H9 (cell line): ENCODE data around the gene ADI1. TPM values are rescaled to one million over a fixed set of nuclear protein-coding genes. Genes with fewer than 3 reads are reported as not detected.

Source experiments
- DNase-seq: peaks from one replicate; pipeline ENCODE4 v3.0.0-alpha.2; 2017
- H2AFZ ChIP-seq: one replicate; pipeline ENCODE4 v1.6.1; 2013; ENCODE audit warnings: mild to moderate bottlenecking, low read length, control low read depth, moderate library complexity
- H2AK5ac ChIP-seq: 2 replicates; pipeline ENCODE4 v1.6.1; 2013; ENCODE audit warnings: low read length, control low read depth, mixed read lengths; ENCODE audit not compliant: insufficient read length
- H2BK120ac ChIP-seq: one replicate; pipeline ENCODE4 v1.6.1; 2013; ENCODE audit warnings: low read depth, mild to moderate bottlenecking, low read length, control low read depth, inconsistent platforms; ENCODE audit not compliant: poor library complexity, severe bottlenecking
- H2BK12ac ChIP-seq: 2 replicates; pipeline ENCODE4 v1.6.1; 2013; ENCODE audit warnings: low read length, control low read depth, mixed read lengths, low read depth; ENCODE audit not compliant: insufficient read length
- H2BK15ac ChIP-seq: 2 replicates; pipeline ENCODE4 v1.6.1; 2013; ENCODE audit warnings: low read depth, low read length, control low read depth
- H2BK20ac ChIP-seq: one replicate; pipeline ENCODE4 v1.6.1; 2013; ENCODE audit warnings: low read depth, mild to moderate bottlenecking, low read length, control low read depth, inconsistent platforms; ENCODE audit not compliant: poor library complexity, severe bottlenecking
- H2BK5ac ChIP-seq: 2 replicates; pipeline ENCODE4 v1.6.1; 2013; ENCODE audit warnings: low read length, control low read depth, mixed read lengths; ENCODE audit not compliant: insufficient read length
- H3K14ac ChIP-seq: 2 replicates; pipeline ENCODE4 v1.6.1; 2013; ENCODE audit warnings: low read length, control low read depth; ENCODE audit not compliant: insufficient read depth
- H3K18ac ChIP-seq: 2 replicates; pipeline ENCODE4 v1.6.1; 2013; ENCODE audit warnings: low read depth, mild to moderate bottlenecking, mixed read lengths, low read length, control low read depth; ENCODE audit not compliant: insufficient read length
- H3K23ac ChIP-seq: 2 replicates; pipeline ENCODE4 v1.6.1; 2013; ENCODE audit warnings: low read length, control low read depth, mixed read lengths, low read depth; ENCODE audit not compliant: insufficient read length
- H3K23me2 ChIP-seq: 2 replicates; pipeline ENCODE4 v1.6.1; 2013; ENCODE audit warnings: low read depth, mild to moderate bottlenecking, mixed read lengths, low read length, control low read depth; ENCODE audit not compliant: insufficient read length, poor library complexity, severe bottlenecking
- H3K27ac ChIP-seq: 2 replicates; pipeline ENCODE4 v1.5.1; 2013; ENCODE audit warnings: low read length, control low read depth, mixed read lengths, low read depth; ENCODE audit not compliant: insufficient read length
- H3K27me3 ChIP-seq: 2 replicates; pipeline ENCODE4 v1.6.1; 2013; ENCODE audit warnings: low read length, control low read depth, inconsistent platforms; ENCODE audit not compliant: insufficient read depth
- H3K4ac ChIP-seq: 2 replicates; pipeline ENCODE4 v1.6.1; 2013; ENCODE audit warnings: low read depth, mild to moderate bottlenecking, control low read depth, inconsistent platforms, low read length, moderate library complexity
- H3K4me1 ChIP-seq: 2 replicates; pipeline ENCODE4 v1.6.1; 2013; ENCODE audit warnings: low read length, control low read depth, inconsistent platforms; ENCODE audit not compliant: insufficient read depth
- H3K4me2 ChIP-seq: 2 replicates; pipeline ENCODE4 v1.6.1; 2013; ENCODE audit warnings: low read length, control low read depth, mixed read lengths; ENCODE audit not compliant: insufficient read length, insufficient read depth
- H3K56ac ChIP-seq: 2 replicates; pipeline ENCODE4 v1.6.1; 2013; ENCODE audit warnings: low read depth, mild to moderate bottlenecking, mixed read lengths, low read length, control low read depth; ENCODE audit not compliant: insufficient read length
- H3K79me1 ChIP-seq: 2 replicates; pipeline ENCODE4 v1.6.1; 2013; ENCODE audit warnings: low read depth, mild to moderate bottlenecking, moderate library complexity, low read length, control low read depth, inconsistent platforms; ENCODE audit not compliant: insufficient read depth, poor library complexity, severe bottlenecking
- H3K79me2 ChIP-seq: 2 replicates; pipeline ENCODE4 v1.6.1; 2013; ENCODE audit warnings: low read length, control low read depth, inconsistent platforms; ENCODE audit not compliant: insufficient read depth
- H3K9ac ChIP-seq: 2 replicates; pipeline ENCODE4 v1.6.1; 2013; ENCODE audit warnings: low read length, control low read depth, mixed read lengths; ENCODE audit not compliant: insufficient read length; ENCODE audit errors: extremely low read depth
- H3K9me3 ChIP-seq: one replicate; pipeline ENCODE4 v1.6.1; 2013; ENCODE audit warnings: low read depth, low read length, inconsistent platforms; ENCODE audit not compliant: control insufficient read depth
- H3T11ph ChIP-seq: one replicate; pipeline ENCODE4 v1.6.1; 2013; ENCODE audit warnings: mild to moderate bottlenecking, low read length, control low read depth, inconsistent platforms
- H4K20me1 ChIP-seq: one replicate; pipeline ENCODE4 v1.6.1; 2013; ENCODE audit not compliant: control insufficient read depth, insufficient read length, insufficient read depth
- H4K5ac ChIP-seq: 2 replicates; pipeline ENCODE4 v1.6.1; 2013; ENCODE audit warnings: low read depth, mild to moderate bottlenecking, mixed read lengths, low read length, control low read depth; ENCODE audit not compliant: insufficient read length
- H4K8ac ChIP-seq: replicated peaks from 2 replicates; pipeline ENCODE4 v1.6.1; 2013; ENCODE audit warnings: low read length, control low read depth, mixed read lengths, low read depth; ENCODE audit not compliant: insufficient read length
- H4K91ac ChIP-seq: 2 replicates; pipeline ENCODE4 v1.6.1; 2013; ENCODE audit warnings: low read depth, mild to moderate bottlenecking, moderate library complexity, mixed read lengths, low read length, control low read depth; ENCODE audit not compliant: insufficient read length
- H3K27ac Mint-ChIP-seq, 3 experiments: 2 replicates in 2 of 3; 3 replicates in 1 of 3; pipeline ENCODE4 v1.8.0; 2020 to 2021; ENCODE audit warnings: mixed read lengths in 3 of 3, mild to moderate bottlenecking in 1 of 3, moderate library complexity in 1 of 3
- H3K27me3 Mint-ChIP-seq: 2 replicates; pipeline ENCODE4 v1.8.0; 2021; ENCODE audit warnings: low read depth, mild to moderate bottlenecking, moderate library complexity, mixed read lengths
- H3K36me3 Mint-ChIP-seq, 3 experiments: 2 replicates in 2 of 3; 3 replicates in 1 of 3; pipeline ENCODE4 v1.8.0; 2020 to 2021; ENCODE audit warnings: low read depth in 3 of 3, mixed read lengths in 3 of 3; ENCODE audit not compliant: insufficient read depth in 1 of 3
- H3K4me1 Mint-ChIP-seq, 2 experiments: 2 replicates each; pipeline ENCODE4 v1.8.0; 2020; ENCODE audit warnings: mixed read lengths in 2 of 2
- H3K4me3 Mint-ChIP-seq, 2 experiments: 2 replicates in 1 of 2; 3 replicates in 1 of 2; pipeline ENCODE4 v1.8.0; 2020 to 2021; ENCODE audit warnings: mild to moderate bottlenecking in 2 of 2, mixed read lengths in 2 of 2, moderate library complexity in 1 of 2
- H3K9me3 Mint-ChIP-seq, 2 experiments: 2 replicates in 1 of 2; 3 replicates in 1 of 2; pipeline ENCODE4 v1.8.0; 2020; ENCODE audit warnings: mild to moderate bottlenecking in 2 of 2, mixed read lengths in 2 of 2, moderate library complexity in 1 of 2
- WGBS: extraction: QIAGEN DNeasy Blood & Tissue Kit; methylation state at CpG from one replicate; pipeline ENCODE4 v1.1.7; 2013; ENCODE audit warnings: missing lambda C conversion rate, low lambda C conversion rate, mixed read lengths; ENCODE audit not compliant: insufficient read length; ENCODE audit errors: extremely low coverage; 5-methylcytosine and 5-hydroxymethylcytosine counted together
- total RNA-seq: library from RNA; stranded (reverse); gene quantifications from 2 replicates; pipeline ENCODE4 v1.2.1, GENCODE V29; 2021
- TF ChIP-seq, protein P1 (sequence below): fragments of 200-600 bp; sonication (generic); conservative IDR thresholded peaks from 3 replicates; pipeline ENCODE4 v1.8.0; 2021; ENCODE audit warnings: antibody characterized with exemption, mild to moderate bottlenecking

Gene ADI1
- total RNA-seq, 1 experiment from 2014 or later = 23.4 TPM

DNA sequence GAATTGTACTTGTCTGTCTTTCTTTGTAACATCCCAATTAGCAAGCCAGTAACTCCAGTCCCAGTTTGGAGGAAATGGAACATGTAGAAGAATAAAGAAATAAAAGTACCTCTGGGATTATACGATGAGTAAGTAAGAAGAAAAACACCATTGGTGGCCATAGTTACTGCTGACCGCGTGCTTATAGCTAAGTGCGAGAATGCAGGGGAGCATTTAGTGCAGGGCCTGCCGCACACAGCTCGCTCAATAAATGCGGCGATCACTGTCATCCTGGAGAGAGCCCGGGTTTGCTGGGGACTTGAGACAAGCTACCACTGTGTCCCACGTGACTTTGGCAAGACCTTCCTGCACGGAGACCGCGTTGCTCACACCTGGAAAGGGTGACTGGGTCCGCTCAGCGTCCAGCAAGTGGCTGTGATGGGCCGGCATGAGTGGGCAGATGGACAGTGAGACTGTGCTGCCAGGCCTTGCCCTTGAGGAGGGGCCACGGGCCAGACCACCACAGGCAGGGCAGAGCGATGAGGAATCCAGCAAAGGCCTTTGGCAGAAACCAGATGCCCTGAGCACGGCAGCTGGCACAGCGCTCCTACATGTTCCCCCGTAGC is 54.8 kb downstream of the ADI1 start:
- no CpG with 5 or more reads among the region's 21 CpGs for WGBS

More for the DNA sequence above, 54.8 kb downstream of the ADI1 start:
- no peak for DNase-seq
- peaks cover 13 to 30% (median 20%) of the 10 kb centered on the region in 3 experiments; a peak in 6 of 7 replicates for H3K36me3 Mint-ChIP-seq
- Histone ChIP-seq H4K5ac (no peak overlapping the region), H3T11ph (no peak overlapping the region), H3K14ac (no peak overlapping the region), H2BK12ac (no peak overlapping the region), H2BK120ac (no peak overlapping the region), H2BK15ac (no peak overlapping the region), H4K91ac (no peak overlapping the region), H3K4me2 (no peak overlapping the region), H4K20me1 (no peaks in the 10 kb centered on the region), H2BK20ac (no peak overlapping the region), H3K4ac (no peak overlapping the region), H3K4me1 (no peaks in the 10 kb centered on the region), H3K79me1 (no peaks in the 10 kb centered on the region), H4K8ac (no peak overlapping the region), H3K9ac (no peak overlapping the region), H2AFZ (no peak overlapping the region), H3K23me2 (no peaks in the 10 kb centered on the region), H3K27me3 (no peaks in the 10 kb centered on the region), H2AK5ac (no peak overlapping the region), H3K9me3 (no peaks in the 10 kb centered on the region), H2BK5ac (no peak overlapping the region), H3K79me2 (no peaks in the 10 kb centered on the region), H3K56ac (no peak overlapping the region), H3K23ac (no peak overlapping the region), H3K18ac (no peak overlapping the region), H3K27ac (no peak overlapping the region)
- no peaks in the 10 kb centered on the region for H3K27me3 Mint-ChIP-seq
- peaks cover 18 to 31% of the 10 kb centered on the region in 2 experiments for H3K4me1 Mint-ChIP-seq
- TF ChIP-seq, protein P1, sequence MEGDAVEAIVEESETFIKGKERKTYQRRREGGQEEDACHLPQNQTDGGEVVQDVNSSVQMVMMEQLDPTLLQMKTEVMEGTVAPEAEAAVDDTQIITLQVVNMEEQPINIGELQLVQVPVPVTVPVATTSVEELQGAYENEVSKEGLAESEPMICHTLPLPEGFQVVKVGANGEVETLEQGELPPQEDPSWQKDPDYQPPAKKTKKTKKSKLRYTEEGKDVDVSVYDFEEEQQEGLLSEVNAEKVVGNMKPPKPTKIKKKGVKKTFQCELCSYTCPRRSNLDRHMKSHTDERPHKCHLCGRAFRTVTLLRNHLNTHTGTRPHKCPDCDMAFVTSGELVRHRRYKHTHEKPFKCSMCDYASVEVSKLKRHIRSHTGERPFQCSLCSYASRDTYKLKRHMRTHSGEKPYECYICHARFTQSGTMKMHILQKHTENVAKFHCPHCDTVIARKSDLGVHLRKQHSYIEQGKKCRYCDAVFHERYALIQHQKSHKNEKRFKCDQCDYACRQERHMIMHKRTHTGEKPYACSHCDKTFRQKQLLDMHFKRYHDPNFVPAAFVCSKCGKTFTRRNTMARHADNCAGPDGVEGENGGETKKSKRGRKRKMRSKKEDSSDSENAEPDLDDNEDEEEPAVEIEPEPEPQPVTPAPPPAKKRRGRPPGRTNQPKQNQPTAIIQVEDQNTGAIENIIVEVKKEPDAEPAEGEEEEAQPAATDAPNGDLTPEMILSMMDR = no peak
- H3K4me3 Mint-ChIP-seq = no peak overlapping the region
- H3K9me3 Mint-ChIP-seq = no peaks in the 10 kb centered on the region
- H3K27ac Mint-ChIP-seq = 0 out of 7 replicates have a peak overlapping the region, but pooled peaks of 2 of the 3 experiments have one; percentile 34 to 82
